ENCODE data around the gene RBM33. TPM values are rescaled to one million over a fixed set of nuclear protein-coding genes. Genes with fewer than 3 reads are reported as not detected.

The RBM33 gene
- total RNA-seq, 1 experiment from 2014 or later, result 80.5 TPM

DNA sequence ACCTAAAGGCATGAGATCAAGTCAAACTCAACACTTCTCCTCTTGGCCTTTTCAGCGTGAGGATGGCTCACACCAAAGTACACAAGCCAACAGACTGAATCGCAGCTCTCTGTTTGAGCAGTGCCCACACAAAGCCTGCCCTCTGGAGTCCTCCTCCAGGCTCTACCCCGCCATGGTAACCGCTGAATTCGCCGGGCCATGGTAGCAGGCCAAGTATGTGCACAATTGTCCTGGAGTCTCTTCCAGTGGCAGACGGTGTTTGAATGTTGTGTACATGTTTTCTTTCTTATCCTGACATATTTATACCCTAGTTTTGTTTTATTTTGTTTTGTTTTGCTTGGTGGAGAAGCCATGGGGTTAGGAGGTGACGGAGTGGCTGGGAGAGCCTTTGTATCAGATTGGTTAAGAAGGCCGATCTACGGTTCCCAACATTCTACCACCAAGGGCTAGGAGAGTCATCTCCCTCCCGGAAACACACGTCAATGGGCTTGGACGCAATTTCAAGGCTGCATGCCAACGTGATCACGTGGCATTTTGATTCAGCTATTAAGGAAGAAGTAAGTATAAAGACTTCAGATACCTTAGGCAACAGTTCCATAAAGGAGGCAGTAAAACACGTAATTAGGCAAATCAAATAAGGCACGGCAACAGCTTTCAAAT, 179.9 kb downstream of the RBM33 start:
- BruUV-seq (replicated peaks), result no TSS peak
- ChIA-PET CTCF (interaction anchor here (0.6 to 1.2 kb wide), 7 partner anchors 8 to 992 kb away, joined by 3 to 6 read pairs (median 3); no protein-coding TSS in a partner anchor), POLR2A (interaction anchor here (1.0 to 1.9 kb wide), 3 partner anchors 37 to 868 kb away, joined by 3 to 6 read pairs (median 5); no protein-coding TSS in a partner anchor)
- Mint-ChIP-seq H3K36me3 (ENCODE audit: insufficient read depth, unreplicated experiment) (peaks cover 6% of the 10 kb centered on the region), H3K9me3 (ENCODE audit: unreplicated experiment) (no peaks in the 10 kb centered on the region), H3K27me3 (ENCODE audit: insufficient read depth, unreplicated experiment) (no peaks in the 10 kb centered on the region), H3K4me1 (ENCODE audit: insufficient read depth, unreplicated experiment) (peaks cover 15% of the 10 kb centered on the region), H3K4me3 (ENCODE audit: unreplicated experiment) (no peak overlapping the region), H3K27ac (ENCODE audit: low read depth, unreplicated experiment) (no peak overlapping the region)
- intact Hi-C loops (cut with micrococcal nuclease), result loop anchor here (5.0 kb wide), 1 partner anchor 38 kb away; no protein-coding TSS in a partner anchor
- TF ChIP-seq, protein P1, sequence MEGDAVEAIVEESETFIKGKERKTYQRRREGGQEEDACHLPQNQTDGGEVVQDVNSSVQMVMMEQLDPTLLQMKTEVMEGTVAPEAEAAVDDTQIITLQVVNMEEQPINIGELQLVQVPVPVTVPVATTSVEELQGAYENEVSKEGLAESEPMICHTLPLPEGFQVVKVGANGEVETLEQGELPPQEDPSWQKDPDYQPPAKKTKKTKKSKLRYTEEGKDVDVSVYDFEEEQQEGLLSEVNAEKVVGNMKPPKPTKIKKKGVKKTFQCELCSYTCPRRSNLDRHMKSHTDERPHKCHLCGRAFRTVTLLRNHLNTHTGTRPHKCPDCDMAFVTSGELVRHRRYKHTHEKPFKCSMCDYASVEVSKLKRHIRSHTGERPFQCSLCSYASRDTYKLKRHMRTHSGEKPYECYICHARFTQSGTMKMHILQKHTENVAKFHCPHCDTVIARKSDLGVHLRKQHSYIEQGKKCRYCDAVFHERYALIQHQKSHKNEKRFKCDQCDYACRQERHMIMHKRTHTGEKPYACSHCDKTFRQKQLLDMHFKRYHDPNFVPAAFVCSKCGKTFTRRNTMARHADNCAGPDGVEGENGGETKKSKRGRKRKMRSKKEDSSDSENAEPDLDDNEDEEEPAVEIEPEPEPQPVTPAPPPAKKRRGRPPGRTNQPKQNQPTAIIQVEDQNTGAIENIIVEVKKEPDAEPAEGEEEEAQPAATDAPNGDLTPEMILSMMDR (IDR thresholded peaks at IDR 0.05; ENCODE audit: unreplicated experiment), result no peak
- peak; percentile 95 for DNase-seq (ENCODE audit: unreplicated experiment)

DNA sequence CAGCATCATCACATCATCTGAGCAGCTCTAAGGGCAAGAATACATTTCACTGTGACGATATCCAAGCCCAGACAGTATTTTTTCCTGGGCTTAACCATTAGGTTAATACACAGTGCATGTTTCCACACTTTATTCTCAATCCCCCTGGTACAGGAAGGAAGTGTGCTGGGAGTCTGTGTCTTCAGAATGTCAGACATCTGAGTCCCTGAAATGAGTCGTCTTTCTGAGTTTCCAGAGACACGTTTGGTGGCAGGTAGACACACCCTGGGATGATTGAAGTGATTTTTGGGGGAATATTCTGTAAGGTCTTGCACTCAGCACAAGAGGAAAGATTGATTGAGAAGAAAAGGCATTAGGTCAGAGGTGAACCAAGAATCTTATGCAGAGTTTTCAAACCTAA, 180.9 kb downstream of the RBM33 start:
- peaks cover 15% of the 10 kb centered on the region for H3K4me1 Mint-ChIP-seq (ENCODE audit: insufficient read depth, unreplicated experiment)
- TF ChIP-seq, protein P1 (IDR thresholded peaks at IDR 0.05; ENCODE audit: unreplicated experiment), result no peak
- ChIA-PET POLR2A (interaction anchor here (1.9 kb wide), 1 partner anchor 92 kb away, joined by 6 read pairs; no protein-coding TSS in a partner anchor), CTCF (interaction anchor here (0.8 to 1.2 kb wide), 4 partner anchors 9 to 649 kb away, joined by 3 to 6 read pairs (median 6); no protein-coding TSS in a partner anchor)
- H3K9me3 Mint-ChIP-seq (ENCODE audit: unreplicated experiment), result no peaks in the 10 kb centered on the region
- intact Hi-C loops (cut with micrococcal nuclease), result no loop called here
- DNase-seq (ENCODE audit: unreplicated experiment), result peak; percentile 24
- H3K27ac Mint-ChIP-seq (ENCODE audit: low read depth, unreplicated experiment), result no peak overlapping the region
- H3K27me3 Mint-ChIP-seq (ENCODE audit: insufficient read depth, unreplicated experiment), result no peaks in the 10 kb centered on the region
- H3K36me3 Mint-ChIP-seq (ENCODE audit: insufficient read depth, unreplicated experiment), result peaks cover 6% of the 10 kb centered on the region
- H3K4me3 Mint-ChIP-seq (ENCODE audit: unreplicated experiment), result no peak overlapping the region
- BruUV-seq (replicated peaks), result no TSS peak

- H3K36me3 Mint-ChIP-seq (ENCODE audit: insufficient read depth, unreplicated experiment), result no peaks in the 10 kb centered on the region
- peaks cover 21% of the 10 kb centered on the region for H3K27me3 Mint-ChIP-seq (ENCODE audit: insufficient read depth, unreplicated experiment)
- TF ChIP-seq, protein P1 (IDR thresholded peaks at IDR 0.05; ENCODE audit: unreplicated experiment), result no peak
- POLR2A ChIA-PET, result no interaction called here
- no peaks in the 10 kb centered on the region for H3K9me3 Mint-ChIP-seq (ENCODE audit: unreplicated experiment)
- no peak overlapping the region for H3K27ac Mint-ChIP-seq (ENCODE audit: low read depth, unreplicated experiment)
- H3K4me1 Mint-ChIP-seq (ENCODE audit: insufficient read depth, unreplicated experiment), result peaks cover 7% of the 10 kb centered on the region
- no TSS peak for BruUV-seq (replicated peaks)
- intact Hi-C loops (cut with micrococcal nuclease), result no loop called here
- H3K4me3 Mint-ChIP-seq (ENCODE audit: unreplicated experiment), result no peak overlapping the region
- no peak for DNase-seq (ENCODE audit: unreplicated experiment)
- CTCF ChIA-PET, result interaction anchor here (0.6 kb wide), 1 partner anchor 16 kb away, joined by 3 read pairs; no protein-coding TSS in a partner anchor
Measured at GRCh38 chr7:155829796-155830470, 185.5 kb downstream of the RBM33 start.

Other genes with a start within 250 kb of the RBM33 start
- not detected in 2 replicates for gene EN2, start 186.5 kb upstream of the RBM33 start, total RNA-seq (2022)
- gene CNPY1, start 98.1 kb upstream of the RBM33 start, total RNA-seq (2022), result not detected in 2 replicates
- gene SHH, start 167.8 kb downstream of the RBM33 start, total RNA-seq (2022), result not detected in 2 replicates

All from MCF 10A (cell line).